Measurements from ENCODE around the gene MT1A. TPM values are rescaled to one million over a fixed set of nuclear protein-coding genes. Genes with fewer than 3 reads are reported as not detected.

Gene MT1A
- polyA plus RNA-seq, 1 donor from 2014 or later, result not detected

DNA sequence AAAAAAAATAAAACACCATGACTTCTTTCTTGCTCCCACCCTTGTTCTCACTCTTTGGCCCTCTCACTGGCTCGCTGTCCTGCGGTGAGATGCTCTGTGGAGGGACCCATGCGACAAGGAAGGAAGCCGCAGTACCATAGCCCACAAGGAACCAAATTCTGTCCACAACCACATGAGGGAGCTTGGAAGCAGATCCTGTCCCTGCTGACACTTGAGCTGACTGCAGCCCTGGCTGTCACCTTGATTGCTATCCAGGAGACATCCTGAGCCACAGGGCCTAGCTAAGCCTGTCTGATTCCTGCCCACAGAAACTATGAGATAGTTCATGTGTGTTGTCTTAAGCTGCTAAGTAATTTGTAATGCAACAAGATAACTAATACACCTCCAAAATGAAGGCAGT lies 34.9 kb upstream of the MT1A start:
- Histone ChIP-seq H3K36me3 (ENCODE audit: insufficient read depth, low read length) (no peaks in the 10 kb centered on the region), H3K27ac (ENCODE audit: low read length) (no peak overlapping the region), H4K20me1 (ENCODE audit: insufficient read depth) (no peaks in the 10 kb centered on the region), H3K9ac (ENCODE audit: low read length) (no peak overlapping the region), H3K9me2 (ENCODE audit: insufficient read depth, low read length) (no peaks in the 10 kb centered on the region), H3K27me3 (ENCODE audit: insufficient read depth, low read depth, low read length) (peaks cover 20% of the 10 kb centered on the region), H3K4me2 (ENCODE audit: low read length) (no peak overlapping the region), H2AFZ (ENCODE audit: low read depth, low read length) (no peak overlapping the region), H3F3A (ENCODE audit: insufficient read depth, low read length, poor library complexity, severe bottlenecking) (no peaks in the 10 kb centered on the region), H3K4me3 (ENCODE audit: low read length) (no peak overlapping the region), H3K79me2 (replicated peaks; ENCODE audit: insufficient read depth, low read length) (no peaks in the 10 kb centered on the region), H3K9me3 (ENCODE audit: low read length) (no peaks in the 10 kb centered on the region)
- no peak for TF ChIP-seq EP300 (conservative IDR thresholded peaks at IDR 0.05; ENCODE audit: poor library complexity, severe bottlenecking)
- no peak for TF ChIP-seq TAF1 (IDR thresholded peaks at IDR 0.05; ENCODE audit: low read depth)
- no peak for TF ChIP-seq EZH2 (IDR thresholded peaks at IDR 0.05; ENCODE audit: borderline replicate concordance, insufficient read depth, low read length, poor library complexity, severe bottlenecking)
- no peak for TF ChIP-seq REST (IDR thresholded peaks at IDR 0.05; ENCODE audit: borderline replicate concordance)
- no peak for TF ChIP-seq POLR2AphosphoS5 (IDR thresholded peaks at IDR 0.05)
- TF ChIP-seq, protein P1, sequence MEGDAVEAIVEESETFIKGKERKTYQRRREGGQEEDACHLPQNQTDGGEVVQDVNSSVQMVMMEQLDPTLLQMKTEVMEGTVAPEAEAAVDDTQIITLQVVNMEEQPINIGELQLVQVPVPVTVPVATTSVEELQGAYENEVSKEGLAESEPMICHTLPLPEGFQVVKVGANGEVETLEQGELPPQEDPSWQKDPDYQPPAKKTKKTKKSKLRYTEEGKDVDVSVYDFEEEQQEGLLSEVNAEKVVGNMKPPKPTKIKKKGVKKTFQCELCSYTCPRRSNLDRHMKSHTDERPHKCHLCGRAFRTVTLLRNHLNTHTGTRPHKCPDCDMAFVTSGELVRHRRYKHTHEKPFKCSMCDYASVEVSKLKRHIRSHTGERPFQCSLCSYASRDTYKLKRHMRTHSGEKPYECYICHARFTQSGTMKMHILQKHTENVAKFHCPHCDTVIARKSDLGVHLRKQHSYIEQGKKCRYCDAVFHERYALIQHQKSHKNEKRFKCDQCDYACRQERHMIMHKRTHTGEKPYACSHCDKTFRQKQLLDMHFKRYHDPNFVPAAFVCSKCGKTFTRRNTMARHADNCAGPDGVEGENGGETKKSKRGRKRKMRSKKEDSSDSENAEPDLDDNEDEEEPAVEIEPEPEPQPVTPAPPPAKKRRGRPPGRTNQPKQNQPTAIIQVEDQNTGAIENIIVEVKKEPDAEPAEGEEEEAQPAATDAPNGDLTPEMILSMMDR (IDR thresholded peaks at IDR 0.05; ENCODE audit: poor library complexity, severe bottlenecking), result peak; percentile 28
- peak; percentile 24 for TF ChIP-seq RAD21 (conservative IDR thresholded peaks at IDR 0.05)

- Histone ChIP-seq H3K27ac (ENCODE audit: low read length) (no peak overlapping the region), H3K4me3 (ENCODE audit: low read length) (no peak overlapping the region), H3K79me2 (replicated peaks; ENCODE audit: insufficient read depth, low read length) (no peaks in the 10 kb centered on the region), H3F3A (ENCODE audit: insufficient read depth, low read length, poor library complexity, severe bottlenecking) (no peaks in the 10 kb centered on the region), H3K4me2 (ENCODE audit: low read length) (no peak overlapping the region), H2AFZ (ENCODE audit: low read depth, low read length) (no peak overlapping the region), H3K36me3 (ENCODE audit: insufficient read depth, low read length) (no peaks in the 10 kb centered on the region), H3K9ac (ENCODE audit: low read length) (no peak overlapping the region), H3K9me2 (ENCODE audit: insufficient read depth, low read length) (no peaks in the 10 kb centered on the region), H4K20me1 (ENCODE audit: insufficient read depth) (no peaks in the 10 kb centered on the region), H3K9me3 (ENCODE audit: low read length) (no peaks in the 10 kb centered on the region), H3K27me3 (ENCODE audit: insufficient read depth, low read depth, low read length) (peaks cover 34% of the 10 kb centered on the region)
- TF ChIP-seq POLR2AphosphoS5 (IDR thresholded peaks at IDR 0.05), result no peak
- TF ChIP-seq SMC3 (conservative IDR thresholded peaks at IDR 0.05; ENCODE audit: poor library complexity), result no peak
- TF ChIP-seq MXI1 (conservative IDR thresholded peaks at IDR 0.05; ENCODE audit: poor library complexity, severe bottlenecking), result no peak
- TF ChIP-seq EZH2 (IDR thresholded peaks at IDR 0.05; ENCODE audit: borderline replicate concordance, insufficient read depth, low read length, poor library complexity, severe bottlenecking), result no peak
- no peak for TF ChIP-seq RAD21 (conservative IDR thresholded peaks at IDR 0.05)
- TF ChIP-seq, protein P1 (IDR thresholded peaks at IDR 0.05; ENCODE audit: poor library complexity, severe bottlenecking), result no peak
- TF ChIP-seq EP300 (conservative IDR thresholded peaks at IDR 0.05; ENCODE audit: poor library complexity, severe bottlenecking), result no peak
- no peak for TF ChIP-seq TAF1 (IDR thresholded peaks at IDR 0.05; ENCODE audit: low read depth)
- no peak for TF ChIP-seq REST (IDR thresholded peaks at IDR 0.05; ENCODE audit: borderline replicate concordance)
Measured at GRCh38 chr16:56604966-56605365, 33.5 kb upstream of the MT1A start.
